ENCODE data around the gene MAN1C1. TPM values are rescaled to one million over a fixed set of nuclear protein-coding genes. Genes with fewer than 3 reads are reported as not detected.

The MAN1C1 gene
- total RNA-seq, 1 experiment from 2014 or later, result 9.3 TPM

GRCh38 chr1:25680701-25681100 lies 64.1 kb downstream of the MAN1C1 start:
- Histone ChIP-seq H2AK5ac (ENCODE audit: insufficient read length, low read length) (no peak overlapping the region), H2BK120ac (ENCODE audit: low read depth, low read length, poor library complexity, severe bottlenecking) (no peak overlapping the region), H3K79me1 (ENCODE audit: insufficient read depth, low read depth, low read length, poor library complexity, severe bottlenecking) (no peaks in the 10 kb centered on the region), H2BK12ac (ENCODE audit: insufficient read length, low read depth, low read length) (no peak overlapping the region), H3K27ac (ENCODE audit: insufficient read length, low read depth, low read length) (no peak overlapping the region), H3K56ac (ENCODE audit: insufficient read length, low read depth, low read length) (no peak overlapping the region), H3K23me2 (ENCODE audit: insufficient read length, low read depth, low read length, poor library complexity, severe bottlenecking) (no peaks in the 10 kb centered on the region), H3K4me2 (ENCODE audit: insufficient read depth, insufficient read length, low read length) (no peak overlapping the region), H4K20me1 (ENCODE audit: control insufficient read depth, insufficient read depth, insufficient read length) (no peaks in the 10 kb centered on the region), H2BK20ac (ENCODE audit: low read depth, low read length, poor library complexity, severe bottlenecking) (no peak overlapping the region), H2AFZ (ENCODE audit: low read length) (no peak overlapping the region), H3K4ac (ENCODE audit: low read depth, low read length) (no peak overlapping the region), H3K18ac (ENCODE audit: insufficient read length, low read depth, low read length) (no peak overlapping the region), H3K23ac (ENCODE audit: insufficient read length, low read depth, low read length) (no peak overlapping the region), H3K9me3 (ENCODE audit: control insufficient read depth, low read depth, low read length) (no peaks in the 10 kb centered on the region), H3K14ac (ENCODE audit: insufficient read depth, low read length) (no peak overlapping the region), H3T11ph (ENCODE audit: low read length) (no peak overlapping the region), H2BK15ac (ENCODE audit: low read depth, low read length) (no peak overlapping the region), H2BK5ac (ENCODE audit: insufficient read length, low read length) (no peak overlapping the region), H3K9ac (ENCODE audit: extremely low read depth, insufficient read length, low read length) (no peak overlapping the region), H4K91ac (ENCODE audit: insufficient read length, low read depth, low read length) (no peak overlapping the region), H4K5ac (ENCODE audit: insufficient read length, low read depth, low read length) (no peak overlapping the region), H4K8ac (replicated peaks; ENCODE audit: insufficient read length, low read depth, low read length) (no peak overlapping the region), H3K4me1 (ENCODE audit: insufficient read depth, low read length) (no peaks in the 10 kb centered on the region; the same call in 1 of the 2 replicates), H3K79me2 (ENCODE audit: insufficient read depth, low read length) (no peaks in the 10 kb centered on the region), H3K27me3 (ENCODE audit: insufficient read depth, low read length) (no peaks in the 10 kb centered on the region)
- H3K27ac Mint-ChIP-seq, result no peak overlapping the region
- TF ChIP-seq, protein P1, sequence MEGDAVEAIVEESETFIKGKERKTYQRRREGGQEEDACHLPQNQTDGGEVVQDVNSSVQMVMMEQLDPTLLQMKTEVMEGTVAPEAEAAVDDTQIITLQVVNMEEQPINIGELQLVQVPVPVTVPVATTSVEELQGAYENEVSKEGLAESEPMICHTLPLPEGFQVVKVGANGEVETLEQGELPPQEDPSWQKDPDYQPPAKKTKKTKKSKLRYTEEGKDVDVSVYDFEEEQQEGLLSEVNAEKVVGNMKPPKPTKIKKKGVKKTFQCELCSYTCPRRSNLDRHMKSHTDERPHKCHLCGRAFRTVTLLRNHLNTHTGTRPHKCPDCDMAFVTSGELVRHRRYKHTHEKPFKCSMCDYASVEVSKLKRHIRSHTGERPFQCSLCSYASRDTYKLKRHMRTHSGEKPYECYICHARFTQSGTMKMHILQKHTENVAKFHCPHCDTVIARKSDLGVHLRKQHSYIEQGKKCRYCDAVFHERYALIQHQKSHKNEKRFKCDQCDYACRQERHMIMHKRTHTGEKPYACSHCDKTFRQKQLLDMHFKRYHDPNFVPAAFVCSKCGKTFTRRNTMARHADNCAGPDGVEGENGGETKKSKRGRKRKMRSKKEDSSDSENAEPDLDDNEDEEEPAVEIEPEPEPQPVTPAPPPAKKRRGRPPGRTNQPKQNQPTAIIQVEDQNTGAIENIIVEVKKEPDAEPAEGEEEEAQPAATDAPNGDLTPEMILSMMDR (conservative IDR thresholded peaks at IDR 0.05), result no peak
- no CpG with 5 or more reads among the region's 4 CpGs for WGBS (ENCODE audit: extremely low coverage, insufficient read length, low lambda C conversion rate)
- no peaks in the 10 kb centered on the region for H3K27me3 Mint-ChIP-seq (ENCODE audit: low read depth)
- H3K4me3 Mint-ChIP-seq, result no peak overlapping the region
- peaks cover 17 to 18% of the 10 kb centered on the region in 2 experiments for H3K4me1 Mint-ChIP-seq
- no peak for DNase-seq
- H3K36me3 Mint-ChIP-seq (ENCODE audit: insufficient read depth in 1 of 3, low read depth in 3 of 3), result no peaks in the 10 kb centered on the region
- H3K9me3 Mint-ChIP-seq, result no peaks in the 10 kb centered on the region
